DND-41 (cell line): ENCODE results near the gene SLC45A3.

Source experiments
- ATAC-seq: fragments of 200-7000 bp; cut with Tn5 transposase; 3 replicates; pipeline ENCODE4 v1.9.1; 2021; ENCODE audit warnings: low read depth; ENCODE audit not compliant: insufficient read depth
- DNase-seq: peaks from one replicate; pipeline ENCODE4 v3.0.0-alpha.2; 2020
- H2AFZ ChIP-seq: 2 replicates; pipeline ENCODE4 v1.6.0; 2012; ENCODE audit warnings: low read depth, low read length
- H3K27ac ChIP-seq: 2 replicates; pipeline ENCODE4 v1.5.1; 2012; ENCODE audit warnings: low read length, inconsistent platforms
- H3K27me3 ChIP-seq: fragments of 200-600 bp; sonication (generic); 2 replicates; pipeline ENCODE4 v1.6.0; 2012; ENCODE audit warnings: low read length, mild to moderate bottlenecking, inconsistent platforms; ENCODE audit not compliant: insufficient read depth, poor library complexity
- H3K36me3 ChIP-seq: 2 replicates; pipeline ENCODE4 v1.5.1; 2012; ENCODE audit warnings: low read length, inconsistent platforms; ENCODE audit not compliant: insufficient read depth
- H3K4me1 ChIP-seq: 2 replicates; pipeline ENCODE4 v1.5.1; 2012; ENCODE audit warnings: mild to moderate bottlenecking, low read length; ENCODE audit not compliant: insufficient read depth
- H3K4me2 ChIP-seq: 2 replicates; pipeline ENCODE4 v1.6.0; 2012; ENCODE audit warnings: mild to moderate bottlenecking, moderate library complexity, low read length, inconsistent platforms; ENCODE audit not compliant: insufficient read depth
- H3K4me3 ChIP-seq, 2 experiments: fragments of 200-600 bp in 1 of 2; shearing (Covaris generic) in 1 of 2; 2 replicates each; pipeline ENCODE4 v1.5.1; 2012 to 2016; ENCODE audit warnings: inconsistent platforms in 2 of 2, low read length in 2 of 2, mild to moderate bottlenecking in 2 of 2, low read depth in 1 of 2, moderate library complexity in 1 of 2
- H3K79me2 ChIP-seq: 2 replicates; pipeline ENCODE4 v1.6.0; 2012; ENCODE audit warnings: low read length, inconsistent platforms; ENCODE audit not compliant: insufficient read depth
- H3K9ac ChIP-seq: 2 replicates; pipeline ENCODE4 v1.6.0; 2012; ENCODE audit warnings: low read depth, mild to moderate bottlenecking, inconsistent platforms, low read length, moderate library complexity
- H3K9me3 ChIP-seq: 2 replicates; pipeline ENCODE4 v1.5.1; 2012; ENCODE audit warnings: low read length, moderate library complexity, mild to moderate bottlenecking, inconsistent platforms; ENCODE audit not compliant: insufficient read depth, severe bottlenecking
- H4K20me1 ChIP-seq: 2 replicates; pipeline ENCODE4 v1.6.0; 2012; ENCODE audit warnings: low read length; ENCODE audit not compliant: insufficient read depth
- EZH2 ChIP-seq: IDR thresholded peaks from 3 replicates; pipeline ENCODE4 v1.6.1; 2012; ENCODE audit warnings: borderline replicate concordance, low read depth, mild to moderate bottlenecking, moderate library complexity, low read length, inconsistent platforms; ENCODE audit not compliant: severe bottlenecking
- TF ChIP-seq, protein P1 (sequence below): IDR thresholded peaks from 2 replicates; pipeline ENCODE4 v1.5.1; 2012; ENCODE audit warnings: borderline replicate concordance, low read length, moderate library complexity, mild to moderate bottlenecking; ENCODE audit not compliant: poor library complexity, severe bottlenecking; ENCODE audit errors: extremely low read depth

The SLC45A3 gene

DNA sequence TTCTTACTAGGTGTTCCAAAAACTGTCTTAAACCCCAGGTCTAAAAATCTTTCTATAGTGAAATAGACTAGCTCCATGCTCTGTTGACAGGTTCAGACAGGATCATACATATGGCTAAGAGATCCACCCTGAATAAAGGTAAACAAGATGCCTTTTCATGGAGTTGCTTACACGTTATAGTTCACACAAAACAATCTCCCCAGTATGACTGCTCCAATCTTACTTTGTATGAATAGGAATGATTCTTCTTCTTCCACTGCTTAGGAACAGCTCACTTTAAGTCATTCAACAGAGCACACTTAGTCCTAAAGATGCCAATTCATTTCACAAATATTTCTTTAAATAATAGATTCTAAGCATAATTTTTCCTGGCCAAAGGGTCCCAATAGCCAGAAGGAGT, 64.5 kb downstream of the SLC45A3 start:
- no peaks in the 10 kb centered on the region for H3K9me3 ChIP-seq
- ATAC-seq (no peak), DNase-seq (no peak)
- TF ChIP-seq, protein P1, sequence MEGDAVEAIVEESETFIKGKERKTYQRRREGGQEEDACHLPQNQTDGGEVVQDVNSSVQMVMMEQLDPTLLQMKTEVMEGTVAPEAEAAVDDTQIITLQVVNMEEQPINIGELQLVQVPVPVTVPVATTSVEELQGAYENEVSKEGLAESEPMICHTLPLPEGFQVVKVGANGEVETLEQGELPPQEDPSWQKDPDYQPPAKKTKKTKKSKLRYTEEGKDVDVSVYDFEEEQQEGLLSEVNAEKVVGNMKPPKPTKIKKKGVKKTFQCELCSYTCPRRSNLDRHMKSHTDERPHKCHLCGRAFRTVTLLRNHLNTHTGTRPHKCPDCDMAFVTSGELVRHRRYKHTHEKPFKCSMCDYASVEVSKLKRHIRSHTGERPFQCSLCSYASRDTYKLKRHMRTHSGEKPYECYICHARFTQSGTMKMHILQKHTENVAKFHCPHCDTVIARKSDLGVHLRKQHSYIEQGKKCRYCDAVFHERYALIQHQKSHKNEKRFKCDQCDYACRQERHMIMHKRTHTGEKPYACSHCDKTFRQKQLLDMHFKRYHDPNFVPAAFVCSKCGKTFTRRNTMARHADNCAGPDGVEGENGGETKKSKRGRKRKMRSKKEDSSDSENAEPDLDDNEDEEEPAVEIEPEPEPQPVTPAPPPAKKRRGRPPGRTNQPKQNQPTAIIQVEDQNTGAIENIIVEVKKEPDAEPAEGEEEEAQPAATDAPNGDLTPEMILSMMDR, result no peak
- H3K9ac ChIP-seq, result no peak overlapping the region
- H4K20me1 ChIP-seq, result peaks cover 6% of the 10 kb centered on the region; the same call in 1 of the 2 replicates
- no peak overlapping the region for H3K4me3 ChIP-seq
- no peaks in the 10 kb centered on the region for H3K27me3 ChIP-seq
- peaks cover 20% of the 10 kb centered on the region for H3K79me2 ChIP-seq
- H3K27ac ChIP-seq, result no peak overlapping the region
- H2AFZ ChIP-seq, result no peak overlapping the region
- no peaks in the 10 kb centered on the region for H3K4me1 ChIP-seq
- H3K4me2 ChIP-seq, result no peak overlapping the region
- peaks cover 85% of the 10 kb centered on the region for H3K36me3 ChIP-seq

GRCh38 chr1:205613854-205614412, 66.4 kb downstream of the SLC45A3 start:
- no peak overlapping the region for H3K4me3 ChIP-seq
- no peak overlapping the region for H2AFZ ChIP-seq
- no peaks in the 10 kb centered on the region for H3K27me3 ChIP-seq
- DNase-seq, result no peak
- TF ChIP-seq, protein P1, result no peak
- TF ChIP-seq EZH2, result no peak
- ATAC-seq, result no peak
- H3K36me3 ChIP-seq, result peaks cover 82% of the 10 kb centered on the region
- peaks cover 25% of the 10 kb centered on the region for H3K79me2 ChIP-seq
- H3K27ac ChIP-seq, result no peak overlapping the region
- H3K9ac ChIP-seq, result no peak overlapping the region
- H4K20me1 ChIP-seq, result peaks cover 3% of the 10 kb centered on the region; the same call in 1 of the 2 replicates
- no peak overlapping the region for H3K4me2 ChIP-seq
- no peaks in the 10 kb centered on the region for H3K9me3 ChIP-seq
- no peaks in the 10 kb centered on the region for H3K4me1 ChIP-seq

- no peak overlapping the region for H2AFZ ChIP-seq
- H3K9ac ChIP-seq, result no peak overlapping the region
- no peak for ATAC-seq
- no peak overlapping the region for H3K27ac ChIP-seq
- H3K36me3 ChIP-seq, result peaks cover 76% of the 10 kb centered on the region
- peaks cover 8% of the 10 kb centered on the region; the same call in 1 of the 2 replicates for H4K20me1 ChIP-seq
- H3K4me3 ChIP-seq, result no peak overlapping the region
- no peak overlapping the region for H3K4me2 ChIP-seq
- peaks cover 27% of the 10 kb centered on the region for H3K79me2 ChIP-seq
- H3K4me1 ChIP-seq, result no peaks in the 10 kb centered on the region
- no peaks in the 10 kb centered on the region for H3K9me3 ChIP-seq
- no peak for DNase-seq
- no peak for TF ChIP-seq EZH2
- TF ChIP-seq, protein P1, result no peak
- H3K27me3 ChIP-seq, result no peaks in the 10 kb centered on the region
These were observed 67.8 kb downstream of the SLC45A3 start for GRCh38 chr1:205612556-205612955.

DNA sequence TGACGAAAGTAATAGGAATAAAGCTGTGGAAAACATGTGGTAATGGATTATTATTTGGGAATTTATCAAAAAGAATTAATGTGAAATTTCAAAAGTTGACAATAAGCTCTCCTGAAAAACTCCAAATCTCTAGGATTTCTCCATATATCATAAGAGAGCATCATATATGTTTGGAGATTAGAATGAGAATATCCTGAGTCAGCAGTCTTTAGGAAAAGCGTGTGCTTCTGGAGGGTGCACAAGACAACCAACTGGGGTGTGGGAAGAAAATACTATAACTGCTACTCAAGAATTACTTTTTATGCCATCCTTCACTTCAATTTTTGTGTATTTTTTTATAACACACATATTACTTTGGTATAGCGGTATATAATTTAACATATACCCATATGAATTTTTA, 68.2 kb downstream of the SLC45A3 start:
- no peak overlapping the region for H3K4me2 ChIP-seq
- no peak for TF ChIP-seq EZH2
- TF ChIP-seq, protein P1, result no peak
- H3K27me3 ChIP-seq, result no peaks in the 10 kb centered on the region
- H3K79me2 ChIP-seq, result peaks cover 27% of the 10 kb centered on the region
- no peak overlapping the region for H3K9ac ChIP-seq
- no peak overlapping the region for H3K4me3 ChIP-seq
- H3K36me3 ChIP-seq, result peaks cover 72% of the 10 kb centered on the region
- H4K20me1 ChIP-seq, result peaks cover 8% of the 10 kb centered on the region; the same call in 1 of the 2 replicates
- no peaks in the 10 kb centered on the region for H3K4me1 ChIP-seq
- H3K27ac ChIP-seq, result no peak overlapping the region
- no peaks in the 10 kb centered on the region for H3K9me3 ChIP-seq
- H2AFZ ChIP-seq, result no peak overlapping the region
- ATAC-seq (no peak), DNase-seq (no peak)
